Trophoblast cell (in vitro differentiated cells and primary cell): Measurements from ENCODE around the gene ENDOU.
"Not testable (repeated sequence)": the region's sequence is repeated elsewhere in the genome, so short reads cannot be mapped to it uniquely, and the experiment has no call there.

Source experiments
- DNase-seq, 2 donors: peaks; one replicate each; pipeline ENCODE4 v3.0.0-alpha.2; 2016
- H2AFZ ChIP-seq: 2 replicates; pipeline ENCODE4 v1.6.1; 2013; ENCODE audit warnings: low read length, moderate library complexity, mild to moderate bottlenecking; ENCODE audit not compliant: insufficient read depth, poor library complexity
- H2AK5ac ChIP-seq: 2 replicates; pipeline ENCODE4 v1.6.1; 2013; ENCODE audit warnings: mild to moderate bottlenecking, low read length
- H2BK120ac ChIP-seq: 2 replicates; pipeline ENCODE4 v1.6.1; 2013; ENCODE audit warnings: low read length, mild to moderate bottlenecking, moderate library complexity; ENCODE audit not compliant: insufficient read depth, poor library complexity
- H2BK12ac ChIP-seq: 2 replicates; pipeline ENCODE4 v1.6.1; 2013; ENCODE audit warnings: mild to moderate bottlenecking, low read length, moderate library complexity
- H2BK5ac ChIP-seq: 2 replicates; pipeline ENCODE4 v1.6.1; 2013; ENCODE audit warnings: low read length, low read depth, moderate library complexity, mild to moderate bottlenecking; ENCODE audit not compliant: poor library complexity
- H3K14ac ChIP-seq: 2 replicates; pipeline ENCODE4 v1.6.1; 2013; ENCODE audit warnings: mild to moderate bottlenecking, low read length
- H3K18ac ChIP-seq: 2 replicates; pipeline ENCODE4 v1.6.1; 2013; ENCODE audit warnings: mild to moderate bottlenecking, low read length
- H3K23ac ChIP-seq: 2 replicates; pipeline ENCODE4 v1.6.1; 2013; ENCODE audit warnings: low read length
- H3K27ac ChIP-seq: 2 replicates; pipeline ENCODE4 v1.5.1; 2013; ENCODE audit warnings: low read depth, mild to moderate bottlenecking, inconsistent platforms, low read length, moderate library complexity
- H3K27me3 ChIP-seq: 2 replicates; pipeline ENCODE4 v1.6.1; 2013; ENCODE audit warnings: inconsistent platforms, mild to moderate bottlenecking, low read length, moderate library complexity; ENCODE audit not compliant: insufficient read depth
- H3K36me3 ChIP-seq, 2 experiments: 1 replicate in 1 of 2; 2 replicates in 1 of 2; pipeline ENCODE4 v1.6.1; 2013; ENCODE audit warnings: low read length in 2 of 2, mild to moderate bottlenecking in 2 of 2, moderate library complexity in 1 of 2; ENCODE audit not compliant: insufficient read depth in 2 of 2, control insufficient read depth in 1 of 2
- H3K4ac ChIP-seq: 2 replicates; pipeline ENCODE4 v1.6.1; 2013; ENCODE audit warnings: low read depth, mild to moderate bottlenecking, low read length, moderate library complexity
- H3K4me1 ChIP-seq, 2 experiments: 1 replicate in 1 of 2; 2 replicates in 1 of 2; pipeline ENCODE4 v1.6.1; 2013; ENCODE audit warnings: low read length in 2 of 2, mild to moderate bottlenecking in 2 of 2, moderate library complexity in 1 of 2; ENCODE audit not compliant: insufficient read depth in 2 of 2, control insufficient read depth in 1 of 2
- H3K4me2 ChIP-seq: 2 replicates; pipeline ENCODE4 v1.6.1; 2013; ENCODE audit warnings: inconsistent platforms, mild to moderate bottlenecking, low read length, moderate library complexity
- H3K4me3 ChIP-seq: 2 replicates; pipeline ENCODE4 v1.5.1; 2013; ENCODE audit warnings: mild to moderate bottlenecking, low read depth, low read length, inconsistent platforms
- H3K79me1 ChIP-seq: one replicate; pipeline ENCODE4 v1.6.1; 2013; ENCODE audit warnings: low read length
- H3K79me2 ChIP-seq: 2 replicates; pipeline ENCODE4 v1.6.1; 2013; ENCODE audit warnings: low read length, mild to moderate bottlenecking; ENCODE audit not compliant: control insufficient read depth, insufficient read depth, poor library complexity
- H3K9ac ChIP-seq: 2 replicates; pipeline ENCODE4 v1.6.1; 2013; ENCODE audit warnings: mild to moderate bottlenecking, low read length
- H3K9me3 ChIP-seq: 2 replicates; pipeline ENCODE4 v1.6.1; 2013; ENCODE audit warnings: low read depth, mild to moderate bottlenecking, control low read depth, inconsistent platforms, low read length; ENCODE audit not compliant: insufficient read depth
- H4K12ac ChIP-seq: 2 replicates; pipeline ENCODE4 v1.6.1; 2013; ENCODE audit warnings: low read depth, mild to moderate bottlenecking, low read length, moderate library complexity
- H4K8ac ChIP-seq: 2 replicates; pipeline ENCODE4 v1.6.1; 2013; ENCODE audit warnings: low read depth, mild to moderate bottlenecking, low read length, moderate library complexity
- H4K91ac ChIP-seq: one replicate; pipeline ENCODE4 v1.6.1; 2013; ENCODE audit warnings: low read depth, mild to moderate bottlenecking, low read length, moderate library complexity
- WGBS: extraction: QIAGEN DNeasy Blood & Tissue Kit; methylation state at CpG from one replicate; pipeline ENCODE4 v1.1.7; 2013; ENCODE audit warnings: missing lambda C conversion rate; ENCODE audit not compliant: insufficient read length, insufficient coverage; ENCODE audit errors: extremely low coverage; 5-methylcytosine and 5-hydroxymethylcytosine counted together

The ENDOU gene

DNA sequence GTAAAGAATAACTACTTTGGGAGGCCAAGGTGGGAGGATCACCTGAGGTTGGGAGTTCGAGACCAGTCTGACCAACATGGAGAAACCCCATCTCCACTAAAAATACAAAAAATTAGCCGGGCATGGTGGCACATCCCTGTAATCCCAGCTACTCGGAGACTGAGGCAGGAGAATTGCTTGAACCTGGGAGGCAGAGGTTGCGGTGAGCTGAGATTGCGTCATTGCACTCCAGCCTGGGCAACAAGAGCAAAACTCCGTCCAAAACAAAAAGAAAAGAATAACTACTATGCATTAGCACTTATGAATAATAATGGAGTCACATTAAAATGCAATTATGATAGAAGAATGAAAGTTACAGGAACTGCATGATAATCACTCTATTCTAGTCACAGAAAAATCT is 57.4 kb downstream of the ENDOU start:
- H3K9ac ChIP-seq, H3K27me3 ChIP-seq, H3K4me1 ChIP-seq, H2AK5ac ChIP-seq, H4K91ac ChIP-seq, H2BK120ac ChIP-seq, H3K9me3 ChIP-seq, H3K4me3 ChIP-seq, H2AFZ ChIP-seq, H2BK12ac ChIP-seq, H3K18ac ChIP-seq, H3K79me1 ChIP-seq, H3K27ac ChIP-seq, DNase-seq, H3K4me2 ChIP-seq, H3K4ac ChIP-seq, H3K36me3 ChIP-seq, H4K12ac ChIP-seq, H2BK5ac ChIP-seq, H4K8ac ChIP-seq, H3K14ac ChIP-seq, H3K23ac ChIP-seq, H3K79me2 ChIP-seq: not testable (repeated sequence)
- no CpG with 5 or more reads among the region's 6 CpGs for WGBS
